Stimulated activated CD8-positive, alpha-beta memory T cell treated with anti-CD3 and anti-CD28 coated beads, Interleukin-12 subunit alpha, Interleukin-12 subunit beta, amount 100 ng/mL, for 1 hour (primary cell): Measurements from ENCODE around the gene EXOC3L1.

Source experiments
- DNase-seq: peaks from one replicate; pipeline ENCODE4 v3.0.0-alpha.2; 2020; ENCODE audit warnings: low read depth

The EXOC3L1 gene

GRCh38 chr16:67163164-67163998 is 26.6 kb downstream of the EXOC3L1 start:
- no peak for DNase-seq

GRCh38 chr16:67162506-67163163 is 27.3 kb downstream of the EXOC3L1 start:
- DNase-seq, result no peak

- no peak for DNase-seq
Measured at GRCh38 chr16:67161595-67162058, 28.3 kb downstream of the EXOC3L1 start.

GRCh38 chr16:67158637-67159600 is 31.0 kb downstream of the EXOC3L1 start:
- DNase-seq, result peak; percentile 64

GRCh38 chr16:67157892-67158635 is 31.9 kb downstream of the EXOC3L1 start:
- DNase-seq, result no peak

GRCh38 chr16:67157106-67157748 is 32.7 kb downstream of the EXOC3L1 start:
- no peak for DNase-seq

GRCh38 chr16:67156143-67156844 is 33.6 kb downstream of the EXOC3L1 start:
- no peak for DNase-seq

- DNase-seq, result peak; percentile 63
Measured at GRCh38 chr16:67155295-67156142, 34.4 kb downstream of the EXOC3L1 start.

- no peak for DNase-seq
Measured at GRCh38 chr16:67154578-67155294, 35.2 kb downstream of the EXOC3L1 start.

GRCh38 chr16:67151431-67152097 is 38.4 kb downstream of the EXOC3L1 start:
- no peak for DNase-seq

- DNase-seq, result no peak
Measured at GRCh38 chr16:67150833-67151396, 39.0 kb downstream of the EXOC3L1 start, which contains the start of gene B3GNT9. Gene B3GNT9 (minus strand): TSS chr16:67150998. CDS start chr16:67150485, 513 bp downstream.

- DNase-seq, result no peak
Measured at GRCh38 chr16:67150047-67150832, 39.7 kb downstream of the EXOC3L1 start.

DNA sequence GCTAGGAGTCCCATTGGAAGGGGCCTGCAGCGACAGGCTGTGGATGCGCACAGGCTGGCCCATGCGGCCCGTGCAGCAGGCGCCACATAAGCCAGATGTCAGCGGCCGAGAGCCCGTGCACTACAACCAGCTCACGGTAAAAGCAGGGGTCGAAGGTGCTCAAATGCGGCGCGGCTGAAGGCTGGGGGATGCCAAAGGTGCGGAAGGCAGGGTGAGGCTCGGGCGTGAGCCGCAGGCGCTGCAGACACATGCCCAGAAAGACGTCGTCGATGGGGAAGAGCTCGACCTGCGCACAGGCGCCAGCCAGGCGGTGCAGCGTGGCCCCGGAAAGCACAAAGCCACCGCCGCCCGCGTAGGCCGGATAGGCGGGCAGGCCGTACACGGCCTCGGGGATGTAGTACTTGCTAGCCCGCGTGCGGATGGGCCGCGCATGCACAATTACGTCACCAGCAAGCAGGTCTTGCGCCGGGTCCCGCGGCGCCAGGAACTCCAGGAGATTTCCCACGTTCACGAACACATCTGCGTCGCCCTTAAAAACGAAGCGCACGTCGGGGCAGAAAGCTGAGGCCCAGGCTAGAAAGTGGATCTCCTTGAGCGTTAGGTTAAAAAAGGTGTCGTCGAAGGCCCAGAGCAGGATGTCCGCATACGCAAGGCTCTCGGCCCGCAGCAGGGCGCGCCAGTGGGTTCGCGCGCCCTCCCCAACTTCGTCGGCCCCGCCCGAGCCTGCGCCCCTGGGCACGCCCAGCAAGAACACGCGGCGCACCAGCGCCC is 40.5 kb downstream of the EXOC3L1 start:
- no peak for DNase-seq

GRCh38 chr16:67148656-67149275 is 41.2 kb downstream of the EXOC3L1 start:
- DNase-seq, result no peak

DNA sequence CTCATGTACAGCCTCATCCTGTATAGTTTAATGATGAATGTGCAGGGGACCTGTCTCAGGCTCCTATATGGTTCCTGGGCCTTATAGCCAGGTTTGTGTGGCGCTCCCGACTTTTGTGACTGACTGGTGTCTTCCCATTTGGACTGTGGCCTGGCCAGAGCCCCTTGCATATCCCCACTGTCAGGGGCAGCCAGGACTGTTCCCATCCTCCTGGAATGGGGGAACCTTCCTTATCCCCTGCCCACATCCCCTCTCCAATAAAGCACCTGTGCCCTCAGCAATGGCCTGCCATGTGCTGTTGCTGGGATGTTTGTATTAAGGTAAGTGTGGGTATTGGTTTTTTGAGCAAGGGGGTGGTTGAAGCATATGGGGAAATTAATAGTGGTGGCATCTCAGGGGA is 41.7 kb downstream of the EXOC3L1 start:
- no peak for DNase-seq
